HepG2 (cell line): Measurements from ENCODE around the gene BMP8B. TPM values are rescaled to one million over a fixed set of nuclear protein-coding genes. Genes with fewer than 3 reads are reported as not detected.
A peak's percentile ranks its signal among the peaks of the same experiment; 100 is the strongest.
"Not testable (repeated sequence)": the region's sequence is repeated elsewhere in the genome, so short reads cannot be mapped to it uniquely, and the experiment has no call there.

ENCODE experiments used
- ATAC-seq: fragments of 200-7000 bp; cut with Tn5 transposase; 3 replicates; pipeline ENCODE4 v1.9.1; 2020; ENCODE audit warnings: mild to moderate bottlenecking, moderate library complexity
- BruUV-seq: library from RNA; stranded (reverse); fragments of 400-500 nt; replicated peaks from 2 replicates; lab custom pipeline; 2021; lab: Mats Ljungman, UMichigan
- CTCF ChIA-PET: fragments of 300-600 bp; formaldehyde crosslinking; extraction: SDS; loops from one replicate; lab custom pipeline; 2021; ENCODE audit warnings: low total read pairs, inconsistent platforms, low intra/inter-chr PET ratio; lab: Yijun Ruan, JAX
- POLR2A ChIA-PET: fragments of 350-600 bp; sonication (Branson Sonifier 250); formaldehyde crosslinking; loops from one replicate; lab custom pipeline; 2020; ENCODE audit warnings: antibody characterized with exemption, inconsistent platforms; lab: Yijun Ruan, JAX
- DNase-seq: peaks from one replicate; pipeline ENCODE4 v3.0.0-alpha.2; 2015; ENCODE audit warnings: low spot score
- FAIRE-seq: peaks from 3 replicates; lab custom pipeline; 2011; peaks lifted over from hg19 to GRCh38; lab: Jason Lieb, UNC
- H2AFZ ChIP-seq: one replicate; pipeline ENCODE4 v1.6.1; 2011; ENCODE audit warnings: low read length, inconsistent platforms
- H3K27ac ChIP-seq: fragments of 300-600 bp; 3 replicates; pipeline ENCODE4 v1.8.0; 2011; ENCODE audit warnings: mixed run types, mild to moderate bottlenecking, mixed read lengths, low read length, inconsistent platforms; ENCODE audit not compliant: insufficient read depth; ENCODE audit errors: extremely low read length
- H3K27me3 ChIP-seq, 2 experiments: fragments of 200-600 bp in 1 of 2; 2 replicates in 1 of 2; 3 replicates in 1 of 2; pipeline versions ENCODE4 v1.6.0 to v1.8.0; 2011; ENCODE audit warnings: low read length in 2 of 2, mild to moderate bottlenecking in 2 of 2, moderate library complexity in 2 of 2, inconsistent platforms in 1 of 2; ENCODE audit not compliant: insufficient read depth in 2 of 2, control insufficient read depth in 1 of 2
- H3K36me3 ChIP-seq, 2 experiments: fragments of 200-600 bp in 1 of 2; replicated peaks in 1 of 2; 2 replicates in 1 of 2; 3 replicates in 1 of 2; pipeline versions ENCODE4 v1.5.1 to v1.8.0; 2011; ENCODE audit warnings: low read length in 2 of 2, inconsistent platforms in 1 of 2; ENCODE audit not compliant: insufficient read depth in 2 of 2, control insufficient read depth in 1 of 2
- H3K4me1 ChIP-seq: 2 replicates; pipeline ENCODE4 v1.5.1; 2012; ENCODE audit warnings: low read length, inconsistent platforms; ENCODE audit not compliant: insufficient read depth
- H3K4me2 ChIP-seq: 2 replicates; pipeline ENCODE4 v1.6.0; 2011; ENCODE audit warnings: low read depth, low read length, inconsistent platforms
- H3K4me3 ChIP-seq, 3 experiments: fragments of 200-600 bp in 1 of 3; sonication (generic), shearing (Covaris generic) in 1 of 3; replicated peaks in 1 of 3; 2 replicates each; pipeline ENCODE4 v1.5.1; 2011 to 2016; ENCODE audit warnings: low read length in 3 of 3, inconsistent platforms in 2 of 3, low read depth in 2 of 3, mild to moderate bottlenecking in 2 of 3, control low read depth in 1 of 3, mixed read lengths in 1 of 3; ENCODE audit not compliant: insufficient read depth in 1 of 3
- H3K79me2 ChIP-seq: one replicate; pipeline ENCODE4 v1.6.1; 2011; ENCODE audit warnings: low read length, inconsistent platforms; ENCODE audit not compliant: insufficient read depth
- H3K9ac ChIP-seq: 2 replicates; pipeline ENCODE4 v1.6.0; 2011; ENCODE audit warnings: mild to moderate bottlenecking, low read depth, low read length, inconsistent platforms; ENCODE audit not compliant: insufficient read depth
- H3K9me3 ChIP-seq: 2 replicates; pipeline ENCODE4 v1.5.1; 2012; ENCODE audit warnings: mild to moderate bottlenecking, low read length
- H4K20me1 ChIP-seq: 2 replicates; pipeline ENCODE4 v1.6.0; 2011; ENCODE audit warnings: inconsistent platforms, mild to moderate bottlenecking, low read length, moderate library complexity; ENCODE audit not compliant: insufficient read depth
- WGBS: methylation state at CpG from one replicate; pipeline ENCODE4 v1.1.6; 2017; ENCODE audit warnings: low lambda C conversion rate; 5-methylcytosine and 5-hydroxymethylcytosine counted together
- in situ Hi-C: cut with HindIII; loops from 2 replicates; pipeline ENCODE4 v1.10.0; 2017; ENCODE audit warnings: low pct_unique_long_range_greater_than_20kb; ENCODE audit not compliant: extremely low pct_ligation_motif_present
- intact Hi-C: fragments of 100-400 bp; cut with micrococcal nuclease; formaldehyde crosslinking; loops from one replicate; pipeline ENCODE4 v1.10.0; 2022; ENCODE audit not compliant: unreplicated experiment
- polyA plus RNA-seq, 8 experiments: library from polyadenylated mRNA; depleted of rRNA in 3 of 8; stranded (reverse) in 7 of 8; unstranded in 1 of 8; fragments of >200 nt; fragmentation: Illumina TruSeq in 4 of 8; extraction: Trizol in 4 of 8; gene quantifications; 2 replicates each; pipeline versions ENCODE4 v1.2.1 to v1.2.3, GENCODE V29; 2011 to 2016; ENCODE audit warnings: low read depth in 4 of 8, missing spikeins in 1 of 8, mixed read lengths in 1 of 8; ENCODE audit not compliant: insufficient read depth in 1 of 8
- total RNA-seq, 5 experiments: library from RNA; depleted of rRNA; stranded (reverse); fragments of >200 nt; fragmentation: Illumina TruSeq; extraction: Trizol; gene quantifications; 2 replicates each; pipeline ENCODE4 v1.2.3, GENCODE V29; 2016; ENCODE audit warnings: low read depth in 1 of 5

Gene BMP8B
- total and polyA plus RNA-seq, 2 of the 13 experiments (the other 11 are each of a cell fraction or from before 2014, with no cell fraction given) = 0.29 to 0.41 TPM

- H3K79me2 ChIP-seq, H3K9ac ChIP-seq, H3K4me3 ChIP-seq, H3K36me3 ChIP-seq, intact Hi-C loops, H2AFZ ChIP-seq, H4K20me1 ChIP-seq, BruUV-seq, H3K27ac ChIP-seq, in situ Hi-C loops, DNase-seq, H3K27me3 ChIP-seq, POLR2A ChIA-PET, FAIRE-seq, H3K9me3 ChIP-seq, H3K4me2 ChIP-seq, CTCF ChIA-PET: not testable (repeated sequence)
- peaks cover 10% of the 10 kb centered on the region; the same call in 1 of the 2 replicates for H3K4me1 ChIP-seq
- ATAC-seq = peak; percentile 44
- WGBS = no CpG with 5 or more reads among the region's 23 CpGs
Observed at GRCh38 chr1:39773369-39773979, 15.2 kb downstream of the BMP8B start.

- CTCF ChIA-PET, H3K9ac ChIP-seq, H4K20me1 ChIP-seq, H3K27me3 ChIP-seq, POLR2A ChIA-PET, ATAC-seq, FAIRE-seq, DNase-seq, H3K27ac ChIP-seq, intact Hi-C loops, in situ Hi-C loops, BruUV-seq, H3K36me3 ChIP-seq, H3K9me3 ChIP-seq, H2AFZ ChIP-seq, H3K79me2 ChIP-seq: not testable (repeated sequence)
- H3K4me1 ChIP-seq = peaks cover 16% of the 10 kb centered on the region; the same call in 1 of the 2 replicates
- no CpG with 5 or more reads among the region's 57 CpGs for WGBS
- H3K4me3 ChIP-seq = peak within 1 kb of the TSS in 1 of 3 experiments; percentile 26; a peak in 1 of 6 replicates
- peak within 1 kb of the TSS; percentile 51; the same call in 1 of the 2 replicates for H3K4me2 ChIP-seq
Observed at GRCh38 chr1:39771022-39771532, 17.6 kb downstream of the BMP8B start, which contains the start of gene OXCT2. Gene OXCT2 (minus strand): TSS chr1:39771348. CDS start chr1:39771255, 93 bp downstream.

- peak; percentile 23 for ATAC-seq
- H2AFZ ChIP-seq, intact Hi-C loops, in situ Hi-C loops, H3K9me3 ChIP-seq, H3K9ac ChIP-seq, H4K20me1 ChIP-seq, H3K36me3 ChIP-seq, H3K27me3 ChIP-seq, H3K79me2 ChIP-seq, POLR2A ChIA-PET, DNase-seq, H3K27ac ChIP-seq, BruUV-seq, CTCF ChIA-PET: not testable (repeated sequence)
- Histone ChIP-seq H3K4me3 (peak overlapping the region in 1 of 3 experiments; percentile 26; a peak in 1 of 6 replicates), H3K4me2 (peak overlapping the region; percentile 51; the same call in 1 of the 2 replicates), H3K4me1 (peaks cover 11% of the 10 kb centered on the region; the same call in 1 of the 2 replicates)
- peak; percentile 56 for FAIRE-seq
- WGBS = 58% methylated on average over 25 of the region's 71 CpGs
Observed at GRCh38 chr1:39770100-39771021, 18.3 kb downstream of the BMP8B start.

GRCh38 chr1:39769502-39769901, 19.2 kb downstream of the BMP8B start:
- H3K4me3 ChIP-seq, H3K27me3 ChIP-seq, H4K20me1 ChIP-seq, H3K4me1 ChIP-seq, CTCF ChIA-PET, DNase-seq, ATAC-seq, H3K36me3 ChIP-seq, H3K79me2 ChIP-seq, in situ Hi-C loops, H3K4me2 ChIP-seq, H3K9me3 ChIP-seq, H3K27ac ChIP-seq, intact Hi-C loops, H2AFZ ChIP-seq, POLR2A ChIA-PET, FAIRE-seq, H3K9ac ChIP-seq, BruUV-seq: not testable (repeated sequence)
- 76% methylated on average over 14 of the region's 19 CpGs for WGBS
